ENCODE measurements around the gene LSM3. TPM values are rescaled to one million over a fixed set of nuclear protein-coding genes. Genes with fewer than 3 reads are reported as not detected.

Gene LSM3
- total and polyA plus RNA-seq, 9 of the 15 experiments (the other 6 are each of a cell fraction or from before 2014, with no cell fraction given): 33.8 to 203 (median 61.2) TPM

DNA sequence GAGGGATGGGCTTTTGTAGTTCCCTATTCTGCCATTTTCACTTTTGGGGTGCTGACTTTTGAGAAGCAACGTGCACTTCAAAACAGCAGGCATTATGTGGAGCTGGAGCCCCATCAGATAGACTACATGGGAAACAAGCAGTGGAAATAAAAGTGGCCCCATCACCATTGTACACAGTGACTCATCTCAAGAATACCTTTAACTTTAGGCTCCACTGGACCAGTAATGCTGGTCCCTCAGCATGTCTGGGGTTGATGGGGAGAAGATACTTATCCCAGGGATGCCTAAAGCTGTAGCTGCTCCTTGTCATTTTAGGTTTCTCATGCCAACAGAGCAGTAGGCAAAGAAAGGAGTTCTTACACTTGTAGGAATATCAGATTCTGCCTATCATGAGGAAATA lies 45.0 kb downstream of the LSM3 start (continued):
- TF ChIP-seq AFF1 (IDR thresholded peaks at IDR 0.05; ENCODE audit: low read depth in 1 of 2, partially characterized antibody in 2 of 2): peak in 1 of 2 experiments; percentile 10
- no peak for TF ChIP-seq TOE1 (IDR thresholded peaks at IDR 0.05; ENCODE audit: borderline replicate concordance)
- no peak for TF ChIP-seq TOE1 (CRISPR knock-in tag; IDR thresholded peaks at IDR 0.05; ENCODE audit: borderline replicate concordance, low read depth)
- no peak for TF ChIP-seq E2F5 (CRISPR knock-in tag; IDR thresholded peaks at IDR 0.05)
- TF ChIP-seq, protein P1, sequence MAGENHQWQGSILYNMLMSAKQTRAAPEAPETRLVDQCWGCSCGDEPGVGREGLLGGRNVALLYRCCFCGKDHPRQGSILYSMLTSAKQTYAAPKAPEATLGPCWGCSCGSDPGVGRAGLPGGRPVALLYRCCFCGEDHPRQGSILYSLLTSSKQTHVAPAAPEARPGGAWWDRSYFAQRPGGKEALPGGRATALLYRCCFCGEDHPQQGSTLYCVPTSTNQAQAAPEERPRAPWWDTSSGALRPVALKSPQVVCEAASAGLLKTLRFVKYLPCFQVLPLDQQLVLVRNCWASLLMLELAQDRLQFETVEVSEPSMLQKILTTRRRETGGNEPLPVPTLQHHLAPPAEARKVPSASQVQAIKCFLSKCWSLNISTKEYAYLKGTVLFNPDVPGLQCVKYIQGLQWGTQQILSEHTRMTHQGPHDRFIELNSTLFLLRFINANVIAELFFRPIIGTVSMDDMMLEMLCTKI (IDR thresholded peaks at IDR 0.05; ENCODE audit: partially characterized antibody): no peak
- no peak for TF ChIP-seq CC2D1A (IDR thresholded peaks at IDR 0.05)
- TF ChIP-seq MTA2 (IDR thresholded peaks at IDR 0.05; ENCODE audit: low read depth): no peak
- TF ChIP-seq, protein P2, sequence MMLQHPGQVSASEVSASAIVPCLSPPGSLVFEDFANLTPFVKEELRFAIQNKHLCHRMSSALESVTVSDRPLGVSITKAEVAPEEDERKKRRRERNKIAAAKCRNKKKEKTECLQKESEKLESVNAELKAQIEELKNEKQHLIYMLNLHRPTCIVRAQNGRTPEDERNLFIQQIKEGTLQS (IDR thresholded peaks at IDR 0.05): peak; percentile 63
- TF ChIP-seq, protein P2 (CRISPR knock-in tag; conservative IDR thresholded peaks at IDR 0.05): no peak; the same call in 1 of the 2 replicates
- no peak for TF ChIP-seq TCFL5 (CRISPR knock-in tag; conservative IDR thresholded peaks at IDR 0.05)
- no peak for TF ChIP-seq PTRF (tag; IDR thresholded peaks at IDR 0.05)
- peak; percentile 89 for TF ChIP-seq CTBP1 (IDR thresholded peaks at IDR 0.05; ENCODE audit: borderline replicate concordance)
- no peak for TF ChIP-seq NR1H2 (CRISPR knock-in tag; IDR thresholded peaks at IDR 0.05)
- TF ChIP-seq, protein P3, sequence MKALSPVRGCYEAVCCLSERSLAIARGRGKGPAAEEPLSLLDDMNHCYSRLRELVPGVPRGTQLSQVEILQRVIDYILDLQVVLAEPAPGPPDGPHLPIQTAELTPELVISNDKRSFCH (CRISPR knock-in tag; IDR thresholded peaks at IDR 0.05): no peak
- TF ChIP-seq, protein P3 (tag; IDR thresholded peaks at IDR 0.05): peak; percentile 27; the same call in 1 of the 2 replicates
- no peak for TF ChIP-seq ZNF444 (CRISPR knock-in tag; IDR thresholded peaks at IDR 0.05)
- no peak for TF ChIP-seq FOXA1 (IDR thresholded peaks at IDR 0.05; ENCODE audit: borderline replicate concordance)

Measured in K562 (cell line).